HepG2 (cell line): ENCODE results near the gene SF3A2. TPM values are rescaled to one million over a fixed set of nuclear protein-coding genes. Genes with fewer than 3 reads are reported as not detected.

ENCODE experiments used
- CCDC6 ChIP-seq: sonication (generic); formaldehyde crosslinking; IDR thresholded peaks from 2 replicates; pipeline ENCODE4 v1.8.1; 2022; ENCODE audit warnings: mild to moderate bottlenecking, missing genetic modification reagents, moderate library complexity
- GABPA ChIP-seq, 2 experiments: IDR thresholded peaks; 2 replicates each; pipeline ENCODE4 v1.6.1; 2011 to 2016; ENCODE audit warnings: low read depth in 2 of 2, low read length in 1 of 2, missing biosample characterization in 1 of 2, missing genetic modification characterization in 1 of 2
- HCFC1 ChIP-seq: fragments of 150-350 bp; IDR thresholded peaks from 2 replicates; pipeline ENCODE4 v1.6.1; 2014; ENCODE audit warnings: low read depth, low read length
- HMG20A ChIP-seq: IDR thresholded peaks from 2 replicates; pipeline ENCODE4 v1.6.1; 2016; ENCODE audit warnings: borderline replicate concordance
- KLF15 ChIP-seq: sonication (generic); formaldehyde crosslinking; IDR thresholded peaks from 2 replicates; pipeline ENCODE4 v1.8.1; 2023; ENCODE audit warnings: borderline replicate concordance, mild to moderate bottlenecking, inconsistent platforms, missing genetic modification reagents, mixed read lengths
- MED1 ChIP-seq: sonication (generic); formaldehyde crosslinking; IDR thresholded peaks from 2 replicates; pipeline ENCODE4 v1.4.0; 2020; ENCODE audit warnings: missing genetic modification reagents
- MTA3 ChIP-seq: sonication (generic); formaldehyde crosslinking; IDR thresholded peaks from 2 replicates; pipeline ENCODE4 v1.4.0; 2020; ENCODE audit warnings: missing genetic modification reagents
- MYNN ChIP-seq: sonication (generic); formaldehyde crosslinking; IDR thresholded peaks from 2 replicates; pipeline ENCODE4 v1.4.0; 2020; ENCODE audit warnings: mild to moderate bottlenecking, low read depth, missing genetic modification reagents
- PAX8 ChIP-seq: sonication (generic); formaldehyde crosslinking; IDR thresholded peaks from 2 replicates; pipeline ENCODE4 v1.8.0; 2022; ENCODE audit warnings: mild to moderate bottlenecking, missing genetic modification reagents, borderline replicate concordance
- PITX1 ChIP-seq: sonication (generic); formaldehyde crosslinking; IDR thresholded peaks from 2 replicates; pipeline ENCODE4 v1.5.1; 2020; ENCODE audit warnings: mild to moderate bottlenecking, missing genetic modification reagents
- POGK ChIP-seq: sonication (generic); formaldehyde crosslinking; conservative IDR thresholded peaks from 2 replicates; pipeline ENCODE4 v1.8.0; 2022; ENCODE audit warnings: mild to moderate bottlenecking, moderate library complexity, missing genetic modification reagents
- POLR2AphosphoS5 ChIP-seq: IDR thresholded peaks from 2 replicates; pipeline ENCODE4 v1.6.1; 2012; ENCODE audit warnings: low read depth, low read length
- RBM22 ChIP-seq: fragments of 200-400 bp; formaldehyde crosslinking; optimal IDR thresholded peaks from 2 replicates; pipeline ENCODE3; 2017; ENCODE audit warnings: mild to moderate bottlenecking, low read length, moderate library complexity
- REL ChIP-seq: sonication (generic); formaldehyde crosslinking; conservative IDR thresholded peaks from 2 replicates; pipeline ENCODE4 v1.8.0; 2022; ENCODE audit warnings: mild to moderate bottlenecking, missing genetic modification reagents, moderate library complexity
- SETDB1 ChIP-seq: sonication (generic); formaldehyde crosslinking; IDR thresholded peaks from 2 replicates; pipeline ENCODE4 v1.5.1; 2020; ENCODE audit warnings: missing genetic modification reagents, mild to moderate bottlenecking, borderline replicate concordance
- TBX3 ChIP-seq: fragments of 450-650 bp; IDR thresholded peaks from 2 replicates; pipeline ENCODE4 v1.6.1; 2017; ENCODE audit warnings: antibody characterized with exemption, mild to moderate bottlenecking, inconsistent platforms, borderline replicate concordance
- YEATS4 ChIP-seq: sonication (generic); formaldehyde crosslinking; IDR thresholded peaks from 2 replicates; pipeline ENCODE4 v1.4.0; 2020; ENCODE audit warnings: missing genetic modification reagents, borderline replicate concordance
- ZNF12 ChIP-seq: sonication (generic); formaldehyde crosslinking; IDR thresholded peaks from 2 replicates; pipeline ENCODE4 v1.5.0; 2020; ENCODE audit warnings: missing genetic modification reagents
- ZNF501 ChIP-seq: sonication (generic); formaldehyde crosslinking; IDR thresholded peaks from 2 replicates; pipeline ENCODE4 v1.5.1; 2020; ENCODE audit warnings: mild to moderate bottlenecking, moderate library complexity, missing genetic modification reagents
- ZNF615 ChIP-seq: sonication (generic); formaldehyde crosslinking; IDR thresholded peaks from 2 replicates; pipeline ENCODE4 v1.5.0; 2020; ENCODE audit warnings: mild to moderate bottlenecking, missing genetic modification reagents, borderline replicate concordance
- ZNF670 ChIP-seq: sonication (generic); formaldehyde crosslinking; IDR thresholded peaks from 2 replicates; pipeline ENCODE4 v1.8.0; 2022; ENCODE audit warnings: mild to moderate bottlenecking, missing genetic modification reagents, borderline replicate concordance
- ZNF790 ChIP-seq: sonication (generic); formaldehyde crosslinking; IDR thresholded peaks from 2 replicates; pipeline ENCODE4 v1.8.0; 2022; ENCODE audit warnings: missing genetic modification reagents, mild to moderate bottlenecking, borderline replicate concordance
- ZNF792 ChIP-seq: IDR thresholded peaks from 2 replicates; pipeline ENCODE4 v1.6.1; 2016
- ZSCAN9 ChIP-seq: IDR thresholded peaks from 2 replicates; pipeline ENCODE4 v1.6.1; 2016; ENCODE audit warnings: borderline replicate concordance
- polyA plus RNA-seq, 8 experiments: library from polyadenylated mRNA; depleted of rRNA in 3 of 8; stranded (reverse) in 7 of 8; unstranded in 1 of 8; fragments of >200 nt; fragmentation: Illumina TruSeq in 4 of 8; extraction: Trizol in 4 of 8; gene quantifications; 2 replicates each; pipeline versions ENCODE4 v1.2.1 to v1.2.3, GENCODE V29; 2011 to 2016; ENCODE audit warnings: low read depth in 4 of 8, missing spikeins in 1 of 8, mixed read lengths in 1 of 8; ENCODE audit not compliant: insufficient read depth in 1 of 8
- total RNA-seq, 5 experiments: library from RNA; depleted of rRNA; stranded (reverse); fragments of >200 nt; fragmentation: Illumina TruSeq; extraction: Trizol; gene quantifications; 2 replicates each; pipeline ENCODE4 v1.2.3, GENCODE V29; 2016; ENCODE audit warnings: low read depth in 1 of 5
- TF ChIP-seq, protein P1 (sequence below): IDR thresholded peaks from 2 replicates; pipeline ENCODE4 v1.6.1; 2012; ENCODE audit warnings: inconsistent platforms
- TF ChIP-seq, protein P2 (sequence below), 2 experiments: sonication (generic) in 1 of 2; formaldehyde crosslinking in 1 of 2; IDR thresholded peaks; 2 replicates each; pipeline versions ENCODE4 v1.5.1 to v1.6.1; 2011 to 2020; ENCODE audit warnings: borderline replicate concordance in 1 of 2, low read depth in 1 of 2, low read length in 1 of 2, mild to moderate bottlenecking in 1 of 2, missing genetic modification reagents in 1 of 2, moderate library complexity in 1 of 2

Gene SF3A2
- total and polyA plus RNA-seq, 2 of the 13 experiments (the other 11 are each of a cell fraction or from before 2014, with no cell fraction given) = 8.6 to 8.8 TPM

DNA sequence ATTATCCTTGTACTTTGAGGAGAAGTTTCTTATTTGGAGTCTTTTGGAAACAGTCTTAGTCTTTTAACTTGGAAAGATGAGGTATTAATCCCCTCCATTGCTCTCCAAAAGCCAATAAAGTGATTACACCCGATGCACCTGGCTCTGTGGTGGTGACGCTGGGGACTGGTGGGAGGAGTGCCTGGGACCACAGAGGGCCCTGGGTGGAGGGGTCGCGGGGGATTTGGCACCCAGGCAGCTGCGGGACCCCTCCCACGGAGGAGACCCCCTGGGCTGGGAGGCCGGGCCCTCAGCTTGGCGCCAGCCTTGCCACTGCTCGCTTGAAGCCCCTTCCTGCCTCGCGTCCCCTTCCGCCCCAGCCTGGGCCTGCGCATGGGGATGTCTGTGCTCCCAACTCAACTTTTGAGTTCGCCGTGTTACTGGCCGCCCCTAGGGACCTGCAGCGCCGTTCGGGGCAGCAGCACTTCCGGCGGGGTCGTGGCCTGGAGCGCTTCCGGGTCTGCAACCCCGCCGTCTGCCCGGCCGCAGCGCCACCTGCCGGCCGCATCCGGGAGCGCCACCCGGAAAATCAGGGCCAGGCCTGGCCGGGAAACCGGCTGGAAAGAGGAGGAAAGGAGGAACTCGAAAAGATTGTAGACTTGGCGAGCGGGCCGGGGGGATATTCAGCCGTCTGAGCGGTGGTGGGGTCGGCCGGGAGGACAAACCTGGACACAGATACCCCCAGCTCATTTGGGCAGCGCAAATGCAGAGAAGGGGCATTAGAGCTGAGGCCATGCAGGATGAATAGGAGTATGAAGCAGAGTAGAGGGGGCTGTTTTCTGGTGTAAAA, 36.9 kb downstream of the SF3A2 start (continued):
- TF ChIP-seq PITX1 (CRISPR knock-in tag) (0 out of 2 replicates have a peak, but pooled peaks have one; percentile 11), POLR2AphosphoS5 (peak; percentile 60; the same call in 1 of the 2 replicates), ZNF12 (CRISPR knock-in tag) (no peak), ZSCAN9 (CRISPR knock-in tag) (peak; percentile 79), GABPA (IDR thresholded peaks at IDR 0.05; ENCODE audit: low read depth, low read length) (peak; percentile 96), GABPA (CRISPR knock-in tag; IDR thresholded peaks at IDR 0.05; ENCODE audit: low read depth) (peak; percentile 93), RBM22 (peak; percentile 98), REL (0 out of 2 replicates have a peak, but pooled peaks have one; percentile 25), SETDB1 (no peak), MTA3 (CRISPR knock-in tag) (no peak), ZNF501 (CRISPR knock-in tag) (peak; percentile 91), POGK (CRISPR knock-in tag) (0 out of 2 replicates have a peak, but pooled peaks have one; percentile 67), PAX8 (CRISPR knock-in tag) (peak; percentile 58; the same call in 1 of the 2 replicates), ZNF790 (CRISPR knock-in tag) (peak; percentile 24; the same call in 1 of the 2 replicates), YEATS4 (CRISPR knock-in tag) (0 out of 2 replicates have a peak, but pooled peaks have one; percentile 37), MYNN (CRISPR knock-in tag) (peak; percentile 88; the same call in 1 of the 2 replicates), ZNF792 (CRISPR knock-in tag) (0 out of 2 replicates have a peak, but pooled peaks have one; percentile 7), ZNF615 (CRISPR knock-in tag) (no peak), ZNF670 (CRISPR knock-in tag) (peak; percentile 64; the same call in 1 of the 2 replicates), TBX3 (no peak), KLF15 (no peak), HMG20A (CRISPR knock-in tag) (no peak), CCDC6 (CRISPR knock-in tag) (peak; percentile 47; the same call in 1 of the 2 replicates), HCFC1 (peak; percentile 71), MED1 (CRISPR knock-in tag) (peak; percentile 69)
- TF ChIP-seq, protein P1, sequence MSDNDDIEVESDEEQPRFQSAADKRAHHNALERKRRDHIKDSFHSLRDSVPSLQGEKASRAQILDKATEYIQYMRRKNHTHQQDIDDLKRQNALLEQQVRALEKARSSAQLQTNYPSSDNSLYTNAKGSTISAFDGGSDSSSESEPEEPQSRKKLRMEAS = peak; percentile 60; the same call in 1 of the 2 replicates
- TF ChIP-seq, protein P2, sequence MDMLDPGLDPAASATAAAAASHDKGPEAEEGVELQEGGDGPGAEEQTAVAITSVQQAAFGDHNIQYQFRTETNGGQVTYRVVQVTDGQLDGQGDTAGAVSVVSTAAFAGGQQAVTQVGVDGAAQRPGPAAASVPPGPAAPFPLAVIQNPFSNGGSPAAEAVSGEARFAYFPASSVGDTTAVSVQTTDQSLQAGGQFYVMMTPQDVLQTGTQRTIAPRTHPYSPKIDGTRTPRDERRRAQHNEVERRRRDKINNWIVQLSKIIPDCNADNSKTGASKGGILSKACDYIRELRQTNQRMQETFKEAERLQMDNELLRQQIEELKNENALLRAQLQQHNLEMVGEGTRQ (IDR thresholded peaks at IDR 0.05; ENCODE audit: low read depth, low read length) = no peak
- TF ChIP-seq, protein P2 (CRISPR knock-in tag; IDR thresholded peaks at IDR 0.05; ENCODE audit: borderline replicate concordance) = no peak; the same call in 1 of the 2 replicates
